ENCODE data around the gene ZDHHC18.
"Not testable (repeated sequence)": the region's sequence is repeated elsewhere in the genome, so short reads cannot be mapped to it uniquely, and the experiment has no call there.

Gene ZDHHC18

GRCh38 chr1:26861889-26862378, 35.4 kb downstream of the ZDHHC18 start:
- no peak for DNase-seq

DNA sequence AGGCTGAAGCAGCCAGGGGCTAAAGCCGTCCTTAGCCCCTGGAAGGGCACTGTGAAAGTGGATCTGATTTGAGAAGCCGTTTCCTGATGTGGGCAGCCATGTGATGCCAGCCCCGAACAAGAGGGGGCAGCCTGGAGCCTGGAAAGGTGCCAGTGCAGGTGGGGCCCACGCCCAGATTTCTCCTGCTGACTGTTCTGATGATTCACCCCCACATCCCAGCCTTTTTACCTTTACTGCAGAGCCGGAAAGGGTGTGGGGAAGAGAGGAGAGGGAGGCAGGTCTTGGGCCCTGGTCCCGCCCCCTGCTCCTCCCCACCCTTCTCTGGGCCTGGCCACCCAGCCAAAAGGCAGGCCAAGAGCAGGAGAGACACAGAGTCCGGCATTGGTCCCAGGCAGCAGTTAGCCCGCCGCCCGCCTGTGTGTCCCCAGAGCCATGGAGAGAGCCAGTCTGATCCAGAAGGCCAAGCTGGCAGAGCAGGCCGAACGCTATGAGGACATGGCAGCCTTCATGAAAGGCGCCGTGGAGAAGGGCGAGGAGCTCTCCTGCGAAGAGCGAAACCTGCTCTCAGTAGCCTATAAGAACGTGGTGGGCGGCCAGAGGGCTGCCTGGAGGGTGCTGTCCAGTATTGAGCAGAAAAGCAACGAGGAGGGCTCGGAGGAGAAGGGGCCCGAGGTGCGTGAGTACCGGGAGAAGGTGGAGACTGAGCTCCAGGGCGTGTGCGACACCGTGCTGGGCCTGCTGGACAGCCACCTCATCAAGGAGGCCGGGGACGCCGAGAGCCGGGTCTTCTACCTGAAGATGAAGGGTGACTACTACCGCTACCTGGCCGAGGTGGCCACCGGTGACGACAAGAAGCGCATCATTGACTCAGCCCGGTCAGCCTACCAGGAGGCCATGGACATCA, 36.5 kb downstream of the ZDHHC18 start, which contains the start of gene SFN:
TSS of gene SFN (plus strand) at position 369 of the 904 bp plus-strand sequence. CDS start at position 433, 64 bp downstream.
- DNase-seq = peak; percentile 68

DNA sequence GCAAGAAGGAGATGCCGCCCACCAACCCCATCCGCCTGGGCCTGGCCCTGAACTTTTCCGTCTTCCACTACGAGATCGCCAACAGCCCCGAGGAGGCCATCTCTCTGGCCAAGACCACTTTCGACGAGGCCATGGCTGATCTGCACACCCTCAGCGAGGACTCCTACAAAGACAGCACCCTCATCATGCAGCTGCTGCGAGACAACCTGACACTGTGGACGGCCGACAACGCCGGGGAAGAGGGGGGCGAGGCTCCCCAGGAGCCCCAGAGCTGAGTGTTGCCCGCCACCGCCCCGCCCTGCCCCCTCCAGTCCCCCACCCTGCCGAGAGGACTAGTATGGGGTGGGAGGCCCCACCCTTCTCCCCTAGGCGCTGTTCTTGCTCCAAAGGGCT, 37.2 kb downstream of the ZDHHC18 start:
- DNase-seq = no peak

- peak; percentile 93 for DNase-seq
Observed at GRCh38 chr1:26864610-26865480, 38.4 kb downstream of the ZDHHC18 start.

DNA sequence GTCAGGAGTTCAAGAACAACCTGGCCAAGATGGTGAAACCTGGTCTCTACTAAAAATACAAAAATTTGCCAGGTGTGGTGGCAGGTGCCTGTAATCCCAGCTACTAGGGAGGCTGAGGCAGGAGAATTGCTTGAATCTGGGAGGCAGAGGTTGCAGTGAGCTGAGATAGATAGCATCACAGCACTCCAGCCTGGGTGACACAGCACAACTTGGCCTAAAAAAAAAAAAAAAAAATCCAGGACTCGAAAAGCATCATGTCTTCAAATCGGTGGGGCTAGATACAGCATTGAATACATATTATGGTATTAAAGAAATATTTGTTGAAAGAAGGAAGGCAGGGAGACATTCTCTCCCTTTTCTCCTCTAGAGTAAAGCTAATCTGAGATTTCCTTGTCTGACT, 46.6 kb downstream of the ZDHHC18 start:
- not testable (repeated sequence) for DNase-seq

DNA sequence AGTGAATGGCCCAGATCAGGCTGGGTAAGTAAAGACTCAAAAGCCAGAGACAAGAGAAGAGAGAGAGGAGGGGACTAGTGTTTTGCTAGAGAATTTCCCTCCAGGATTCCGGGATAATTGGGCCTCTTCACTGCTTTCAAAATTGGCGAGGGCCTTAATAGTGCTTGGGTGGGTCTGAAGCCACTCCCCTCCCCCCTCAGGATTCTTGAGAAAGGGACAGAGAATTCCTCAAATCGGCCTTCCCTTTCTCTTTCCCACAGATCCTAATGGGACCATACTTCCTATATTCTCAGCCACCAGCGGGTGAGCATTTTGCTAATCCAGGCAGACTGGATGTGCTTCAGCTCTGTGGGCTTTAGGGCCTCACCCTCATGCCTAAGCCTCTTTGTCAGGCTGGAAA, 48.4 kb downstream of the ZDHHC18 start:
- DNase-seq = no peak

- no peak for DNase-seq
Observed at GRCh38 chr1:26877326-26877725, 50.8 kb downstream of the ZDHHC18 start.

DNA sequence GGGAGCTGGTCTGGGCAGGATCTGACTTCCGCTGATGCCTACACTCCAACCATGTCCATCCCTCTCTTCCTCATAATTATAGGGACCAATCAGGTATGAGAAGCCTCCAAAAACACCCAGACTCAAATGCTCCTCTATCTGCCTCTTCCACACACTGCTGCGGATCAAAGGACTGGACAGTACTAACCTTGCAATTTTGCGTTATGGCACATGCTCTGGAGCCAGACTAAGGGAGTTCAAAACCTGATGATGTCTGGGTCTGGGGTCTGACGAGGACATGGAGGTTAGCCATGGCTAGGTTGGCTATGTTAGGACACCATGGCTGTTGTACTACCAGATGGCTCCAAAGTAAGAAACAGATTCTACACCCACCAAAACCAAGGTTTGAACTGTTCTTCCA, 53.3 kb downstream of the ZDHHC18 start:
- DNase-seq = no peak

GRCh38 chr1:26881611-26882010, 55.1 kb downstream of the ZDHHC18 start:
- not testable (repeated sequence) for DNase-seq

GRCh38 chr1:26882696-26883463, 56.4 kb downstream of the ZDHHC18 start:
- DNase-seq = no peak

GRCh38 chr1:26887125-26887524, 60.6 kb downstream of the ZDHHC18 start:
- peak; percentile 19 for DNase-seq

DNA sequence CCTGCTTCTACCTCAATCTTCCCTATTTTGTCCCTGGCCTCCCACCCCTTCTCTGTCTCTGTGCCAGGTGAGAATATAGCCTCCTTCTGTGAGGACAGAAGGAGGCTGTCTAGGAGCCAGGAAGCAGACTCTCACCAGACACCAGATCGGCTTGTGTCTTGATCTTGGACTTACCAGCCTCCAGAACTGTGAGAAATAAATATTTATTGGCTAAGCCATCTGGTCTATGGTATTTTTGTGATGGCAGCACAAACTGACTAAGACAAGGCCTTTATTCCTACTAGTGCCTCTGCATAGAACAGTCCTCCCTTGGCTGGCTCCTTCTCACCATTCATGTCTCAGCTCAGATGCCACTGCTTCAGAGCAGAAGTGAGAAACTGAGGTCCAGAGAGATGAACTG, 61.7 kb downstream of the ZDHHC18 start:
- DNase-seq = no peak

- DNase-seq = peak; percentile 77
Observed at GRCh38 chr1:26889551-26890466, 63.3 kb downstream of the ZDHHC18 start, which contains the start of gene GPN2. GPN2 (minus strand) TSS chr1:26890283; CDS start chr1:26890096, 187 bp downstream.

DNA sequence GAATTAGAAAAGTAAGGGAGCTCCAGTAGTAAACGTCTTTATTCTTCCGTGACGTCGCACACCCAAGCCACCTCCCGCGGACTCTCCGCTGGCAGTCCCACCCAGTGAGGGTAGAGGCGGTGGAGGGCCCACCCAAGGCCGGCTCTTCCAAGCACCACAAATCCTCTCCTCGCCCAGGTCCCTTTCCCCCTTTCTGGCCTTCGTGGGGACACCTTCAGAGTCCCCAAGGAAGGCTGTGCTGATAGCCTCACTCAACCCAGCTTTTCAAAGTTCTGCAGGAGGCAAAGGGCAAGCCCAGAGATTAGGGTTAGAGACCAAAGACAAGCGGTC, 63.9 kb downstream of the ZDHHC18 start:
- no peak for DNase-seq

DNA sequence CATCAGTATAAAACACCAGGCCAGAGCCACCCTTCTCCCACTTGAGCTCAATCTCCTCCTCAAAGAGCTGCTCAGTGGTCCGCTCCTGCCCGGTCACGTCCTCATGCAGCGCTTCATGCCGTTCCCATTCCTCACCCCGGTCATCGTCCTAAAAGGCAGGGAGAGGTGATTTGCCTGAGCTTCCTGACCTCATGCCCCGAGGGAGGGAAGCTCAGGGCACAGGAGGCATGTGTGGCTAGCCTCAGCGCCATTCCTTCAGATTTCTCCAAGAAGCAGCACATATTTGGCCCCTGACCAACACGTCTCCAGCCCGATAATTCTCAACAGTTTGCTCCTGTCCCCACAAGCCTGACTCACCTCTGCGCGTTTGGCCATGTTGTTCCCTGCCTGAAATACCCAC, 67.8 kb downstream of the ZDHHC18 start:
- no peak for DNase-seq

- DNase-seq = no peak
Observed at GRCh38 chr1:26897351-26897750, 70.9 kb downstream of the ZDHHC18 start.

DNA sequence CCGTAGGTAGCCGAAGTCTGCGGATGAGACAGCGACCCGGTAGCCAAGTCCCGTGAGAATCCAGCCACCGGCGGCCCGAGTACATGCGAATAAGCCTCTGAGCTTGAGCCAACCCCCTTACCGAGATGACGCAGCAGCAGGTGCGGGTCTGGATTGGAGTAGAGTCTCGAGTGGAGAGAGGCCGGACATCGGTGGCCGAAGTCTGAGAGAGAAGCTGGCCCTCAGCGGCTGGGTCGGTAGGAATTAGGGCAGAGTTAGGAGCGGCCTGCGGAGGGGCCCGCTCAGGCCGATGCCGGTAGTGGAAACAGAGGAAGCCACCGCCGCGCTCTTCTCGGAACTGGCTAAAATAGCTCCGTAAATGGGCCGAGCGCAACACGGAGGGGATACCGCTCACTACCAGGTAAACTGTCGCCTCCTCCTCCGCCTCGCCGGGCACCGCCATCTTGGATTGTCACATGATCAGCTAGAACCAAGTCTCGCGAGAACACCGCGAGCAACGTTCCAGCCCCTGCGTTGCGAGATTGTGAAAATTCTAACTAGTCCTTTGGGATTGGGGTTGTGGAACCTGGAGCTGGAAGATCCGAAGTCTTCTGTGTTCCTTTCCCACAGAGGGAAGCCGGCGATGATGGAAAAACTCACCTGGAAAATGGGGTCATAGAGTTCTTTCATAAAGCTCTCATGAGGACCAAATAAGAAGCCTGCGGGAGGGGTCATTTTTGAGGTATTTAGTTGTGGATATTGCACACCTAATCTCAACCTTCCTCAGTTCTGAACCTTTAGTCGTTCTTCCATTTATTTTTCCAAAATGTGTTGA, 73.7 kb downstream of the ZDHHC18 start, which contains the start of gene GPATCH3:
TSS of gene GPATCH3 (minus strand) at position 467 of the 814 bp plus-strand sequence. CDS start at position 442, 25 bp downstream.
- peak; percentile 89 for DNase-seq

DNA sequence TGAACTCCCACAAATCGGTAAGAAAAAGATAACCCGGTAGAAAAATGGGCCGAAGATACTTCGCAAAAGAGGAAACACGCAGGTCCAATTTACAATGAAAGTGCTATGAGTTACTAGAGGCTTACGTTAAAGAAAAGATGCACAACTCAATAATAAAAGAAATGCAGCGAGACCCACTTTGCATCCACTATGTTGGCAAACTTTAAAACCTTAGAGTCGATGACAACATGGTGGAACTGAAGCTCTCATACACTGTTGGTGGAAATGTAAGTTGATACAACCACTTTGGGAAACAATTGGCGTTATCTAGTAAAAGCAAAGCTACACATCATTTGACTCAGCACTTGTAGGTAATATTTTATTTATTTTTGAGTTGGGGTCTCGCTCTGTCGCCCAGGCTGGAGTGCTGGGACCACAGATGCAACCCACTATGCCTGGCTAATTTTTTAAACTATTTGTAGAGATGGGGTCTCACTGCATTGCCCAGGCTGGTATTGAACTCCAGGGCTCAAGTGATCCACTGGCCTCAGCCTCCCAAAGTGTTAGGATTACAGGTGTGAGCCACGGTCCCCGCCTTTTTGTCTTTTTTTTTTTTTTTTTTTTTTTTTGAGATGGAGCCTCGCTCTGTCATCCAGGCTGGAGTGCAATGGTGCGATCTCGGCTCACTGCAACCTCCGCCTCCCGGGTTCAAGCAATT, 74.5 kb downstream of the ZDHHC18 start:
- no peak for DNase-seq

Data from CD4-positive, alpha-beta T cell treated with Interleukin-4 for 4 hours (primary cell).